HepG2 (cell line): ENCODE results near the gene IER5L.

Experiments used
- CTCF ChIP-seq: sonication (generic); formaldehyde crosslinking; IDR thresholded peaks from 2 replicates; pipeline ENCODE4 v1.5.0; 2020; ENCODE audit warnings: mild to moderate bottlenecking, missing genetic modification reagents, moderate library complexity
- EZH2 ChIP-seq: conservative IDR thresholded peaks from 2 replicates; pipeline ENCODE4 v1.6.1; 2012; ENCODE audit warnings: mild to moderate bottlenecking, low read depth, low read length, moderate library complexity
- HDAC1 ChIP-seq: sonication (generic); formaldehyde crosslinking; IDR thresholded peaks from 2 replicates; pipeline ENCODE4 v1.5.1; 2020; ENCODE audit warnings: mild to moderate bottlenecking, missing genetic modification reagents
- POLR2G ChIP-seq: fragments of 200-400 bp; formaldehyde crosslinking; IDR thresholded peaks from 2 replicates; pipeline ENCODE4 v1.6.1; 2018; ENCODE audit warnings: mild to moderate bottlenecking, low read depth, low read length, moderate library complexity
- REST ChIP-seq, 2 experiments: IDR thresholded peaks; 2 replicates each; pipeline ENCODE4 v1.6.1; 2011 to 2012; ENCODE audit warnings: low read length in 2 of 2, borderline replicate concordance in 1 of 2, low read depth in 1 of 2, mild to moderate bottlenecking in 1 of 2, moderate library complexity in 1 of 2
- SMC3 ChIP-seq: IDR thresholded peaks from 2 replicates; pipeline ENCODE4 v1.6.1; 2011; ENCODE audit warnings: low read length, improper control_type of control experiment
- TAF15 ChIP-seq: fragments of 200-400 bp; formaldehyde crosslinking; IDR thresholded peaks from one replicate; pipeline ENCODE4 v1.6.1; 2018; ENCODE audit warnings: mild to moderate bottlenecking, low read depth, low read length; ENCODE audit not compliant: poor library complexity, severe bottlenecking
- ZKSCAN8 ChIP-seq: IDR thresholded peaks from 2 replicates; pipeline ENCODE4 v1.6.1; 2016; ENCODE audit warnings: borderline replicate concordance, missing genetic modification reagents, missing compliant biosample characterization
- ZNF512 ChIP-seq: sonication (generic); formaldehyde crosslinking; IDR thresholded peaks from 2 replicates; pipeline ENCODE4 v1.4.0; 2020; ENCODE audit warnings: mild to moderate bottlenecking, missing genetic modification reagents
- ZNF615 ChIP-seq: sonication (generic); formaldehyde crosslinking; IDR thresholded peaks from 2 replicates; pipeline ENCODE4 v1.5.0; 2020; ENCODE audit warnings: mild to moderate bottlenecking, missing genetic modification reagents, borderline replicate concordance

DNA sequence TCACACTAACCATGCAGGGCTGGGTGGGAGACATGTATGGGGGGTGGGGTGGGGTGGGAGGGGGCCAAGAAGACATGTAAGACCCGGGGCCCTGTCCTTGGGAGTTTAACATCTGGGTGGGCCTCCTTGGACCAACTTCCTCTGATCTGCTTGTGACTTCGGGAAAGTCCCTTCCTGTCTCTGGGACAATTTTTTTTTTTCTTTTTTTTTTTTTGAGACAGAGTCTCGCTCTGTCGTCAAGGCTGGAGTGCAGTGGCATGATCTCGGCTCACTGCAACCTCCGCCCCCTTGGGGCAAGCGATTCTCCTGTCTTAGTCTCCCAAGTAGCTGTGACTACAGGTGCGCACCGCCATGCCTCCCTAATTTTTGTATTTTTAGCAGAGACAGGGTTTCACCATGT lies 23.8 kb upstream of the IER5L start:
- TF ChIP-seq ZNF512 (CRISPR knock-in tag) (no peak), CTCF (CRISPR knock-in tag) (no peak), REST (IDR thresholded peaks at IDR 0.05; ENCODE audit: borderline replicate concordance in 1 of 2, low read depth in 1 of 2, low read length in 2 of 2) (no peak), ZNF615 (CRISPR knock-in tag) (no peak), SMC3 (no peak), POLR2G (no peak), EZH2 (no peak), TAF15 (no peak), HDAC1 (CRISPR knock-in tag) (no peak), ZKSCAN8 (CRISPR knock-in tag) (no peak)
